DMS79 (cell line): Measurements from ENCODE around the gene SLC2A11.
A peak's percentile ranks its signal among the peaks of the same experiment; 100 is the strongest.

ENCODE experiments used
- DNase-seq: peaks from one replicate; lab custom pipeline; 2025; lab: John Stamatoyannopoulos, UW

The SLC2A11 gene

GRCh38 chr22:23857606-23858483 lies at the start of gene SLC2A11:
SLC2A11 (plus strand) TSS chr22:23857875; CDS start chr22:23858000, 125 bp downstream.
- DNase-seq: peak; percentile 83

GRCh38 chr22:23812378-23812777 lies 45.3 kb upstream of the SLC2A11 start:
- DNase-seq: no peak

GRCh38 chr22:23815541-23816155 lies 42.0 kb upstream of the SLC2A11 start:
- no peak for DNase-seq

- no peak for DNase-seq
Observed at GRCh38 chr22:23816156-23816976, 41.3 kb upstream of the SLC2A11 start.

GRCh38 chr22:23817146-23817545 lies 40.5 kb upstream of the SLC2A11 start:
- no peak for DNase-seq

- no peak for DNase-seq
Observed at GRCh38 chr22:23818541-23818940, 39.1 kb upstream of the SLC2A11 start.

- DNase-seq: peak; percentile 20
Observed at GRCh38 chr22:23820748-23821211, 36.9 kb upstream of the SLC2A11 start.

GRCh38 chr22:23822101-23822671 lies 35.5 kb upstream of the SLC2A11 start:
- DNase-seq: no peak

- DNase-seq: no peak
Observed at GRCh38 chr22:23823331-23823791, 34.3 kb upstream of the SLC2A11 start.

GRCh38 chr22:23824476-23825245 lies 33.0 kb upstream of the SLC2A11 start:
- no peak for DNase-seq

- DNase-seq: no peak
Observed at GRCh38 chr22:23825246-23825905, 32.3 kb upstream of the SLC2A11 start.

GRCh38 chr22:23826510-23827350 lies 30.9 kb upstream of the SLC2A11 start:
- peak; percentile 0 for DNase-seq

- no peak for DNase-seq
Observed at GRCh38 chr22:23827351-23827995, 30.2 kb upstream of the SLC2A11 start.

GRCh38 chr22:23828800-23829680 lies 28.6 kb upstream of the SLC2A11 start:
- DNase-seq: no peak

- no peak for DNase-seq
Observed at GRCh38 chr22:23829845-23830372, 27.8 kb upstream of the SLC2A11 start.

GRCh38 chr22:23831261-23831660 lies 26.4 kb upstream of the SLC2A11 start:
- no peak for DNase-seq

GRCh38 chr22:23831781-23832180 lies 25.9 kb upstream of the SLC2A11 start:
- DNase-seq: no peak
